Upper lobe of left lung (tissue), 6 donors: ENCODE data around the gene ATXN2L. TPM values are rescaled to one million over a fixed set of nuclear protein-coding genes. Genes with fewer than 3 reads are reported as not detected.

Source experiments
- ATAC-seq, 2 donors: fragments of 200-7000 bp; cut with Tn5 transposase; one replicate each; pipeline ENCODE4 v1.9.1; 2022; ENCODE audit warnings: mild to moderate bottlenecking in 2 of 2, moderate library complexity in 2 of 2; ENCODE audit not compliant: low FRiP score in 2 of 2
- DNase-seq, 2 donors: peaks; one replicate each; pipeline ENCODE4 v3.0.0-alpha.2; 2019 to 2020
- H3K27ac ChIP-seq, 4 donors: fragments of 200-600 bp; sonication (generic); one replicate each; pipeline ENCODE4 v1.5.1; 2016 to 2019
- H3K27me3 ChIP-seq, 4 donors: fragments of 200-600 bp; sonication (generic); one replicate each; pipeline ENCODE4 v1.5.1; 2017 to 2019
- H3K36me3 ChIP-seq, 4 donors: fragments of 200-600 bp; sonication (generic); one replicate each; pipeline ENCODE4 v1.5.1; 2016 to 2019
- H3K4me1 ChIP-seq, 4 donors: fragments of 200-600 bp; sonication (generic); one replicate each; pipeline ENCODE4 v1.5.1; 2018 to 2019
- H3K4me3 ChIP-seq, 4 donors: fragments of 200-600 bp; sonication (generic); one replicate each; pipeline ENCODE4 v1.5.1; 2017 to 2019; ENCODE audit warnings: mild to moderate bottlenecking in 2 of 4, moderate library complexity in 1 of 4
- H3K9me3 ChIP-seq, 4 donors: fragments of 200-600 bp; sonication (generic); one replicate each; pipeline ENCODE4 v1.5.1; 2018 to 2019
- CTCF ChIP-seq, 6 experiments: fragments of 450-650 bp in 4 of 6; fragments of 200-600 bp in 2 of 6; sonication (generic) in 2 of 6; IDR thresholded peaks; one replicate each; pipeline ENCODE4 v1.5.1; 2016 to 2019; ENCODE audit warnings: antibody characterized with exemption in 6 of 6
- EP300 ChIP-seq, 4 donors: sonication (generic); formaldehyde crosslinking; IDR thresholded peaks; one replicate each; pipeline ENCODE4 v1.5.1; 2017; ENCODE audit warnings: antibody characterized with exemption in 4 of 4, control low read depth in 2 of 4
- POLR2A ChIP-seq, 4 donors: fragments of 450-650 bp; IDR thresholded peaks; one replicate each; pipeline ENCODE4 v1.5.1; 2016 to 2017; ENCODE audit warnings: antibody characterized with exemption in 4 of 4, mild to moderate bottlenecking in 2 of 4
- POLR2AphosphoS5 ChIP-seq, 2 donors: sonication (generic); formaldehyde crosslinking; IDR thresholded peaks; one replicate each; pipeline ENCODE4 v1.5.1; 2017; ENCODE audit warnings: antibody characterized with exemption in 2 of 2
- WGBS, 2 donors: methylation state at CpG; one replicate each; pipeline ENCODE4 v1.1.5; 2017 to 2018; 5-methylcytosine and 5-hydroxymethylcytosine counted together
- total RNA-seq, 6 donors: library from RNA; depleted of rRNA in 4 of 6; stranded (reverse); fragments of >200 nt in 4 of 6; gene quantifications; one replicate each; pipeline versions ENCODE4 v1.1.0 to v1.2.1, GENCODE V29; 2016 to 2021
- donor health status: DM: no; HTN: no; CAD: no; lungs with moderate emphysema.
- donor health status: DM: no; HTN: yes; CAD: no; lungs with severe emphysema.

The ATXN2L gene
- total RNA-seq, 6 donors from 2014 or later = 90.9 to 291 (median 128) TPM

- DNase-seq = no peak
- H3K4me3 ChIP-seq = no peak overlapping the region
- ATAC-seq = no peak
Observed at GRCh38 chr16:28858421-28858820, 35.6 kb downstream of the ATXN2L start.

GRCh38 chr16:28859326-28859725 lies 36.5 kb downstream of the ATXN2L start:
- 77 to 88% methylated on average over 4 of the region's 4 CpGs for WGBS, 2 donors

More at GRCh38 chr16:28858421-28858820, 35.6 kb downstream of the ATXN2L start:
- Histone ChIP-seq H3K27ac (peak overlapping the region in 1 of 4 donors; percentile 10), H3K36me3 (no peaks in the 10 kb centered on the region), H3K4me1 (peaks cover 0 to 15% (median 2%) of the 10 kb centered on the region in 4 donors), H3K27me3 (no peaks in the 10 kb centered on the region), H3K9me3 (no peaks in the 10 kb centered on the region)
- WGBS, 2 donors = 89% methylated on average over 8 of the region's 8 CpGs
- TF ChIP-seq POLR2AphosphoS5 (IDR thresholded peaks at IDR 0.05) (no peak), POLR2A (IDR thresholded peaks at IDR 0.05) (no peak), CTCF (IDR thresholded peaks at IDR 0.05) (no peak), EP300 (IDR thresholded peaks at IDR 0.05) (no peak)

GRCh38 chr16:28863929-28864793 lies 41.4 kb downstream of the ATXN2L start:
- H3K27me3 ChIP-seq = no peaks in the 10 kb centered on the region
- peaks cover 9 to 32% (median 23%) of the 10 kb centered on the region in 4 donors for H3K36me3 ChIP-seq
- 5 to 9% methylated on average over 17 to 32 of the region's 42 CpGs for WGBS, 2 donors
- no peak for DNase-seq
- ATAC-seq = peak in 1 of 2 donors; percentile 40
- H3K4me3 ChIP-seq = peak overlapping the region; percentile 86 to 99 (median 96)
- no peaks in the 10 kb centered on the region for H3K9me3 ChIP-seq
- TF ChIP-seq POLR2A (IDR thresholded peaks at IDR 0.05) (no peak), EP300 (IDR thresholded peaks at IDR 0.05) (no peak), POLR2AphosphoS5 (IDR thresholded peaks at IDR 0.05) (no peak), CTCF (IDR thresholded peaks at IDR 0.05) (no peak)
- H3K27ac ChIP-seq = peak overlapping the region; percentile 88 to 97 (median 92)
- H3K4me1 ChIP-seq = peaks cover 11 to 42% (median 15%) of the 10 kb centered on the region in 4 donors

More at GRCh38 chr16:28859326-28859725, 36.5 kb downstream of the ATXN2L start:
- Histone ChIP-seq H3K4me3 (no peak overlapping the region), H3K27me3 (no peaks in the 10 kb centered on the region), H3K4me1 (peaks cover under 1 to 19% (median 5%) of the 10 kb centered on the region in 4 donors), H3K27ac (no peak overlapping the region), H3K36me3 (no peaks in the 10 kb centered on the region), H3K9me3 (no peaks in the 10 kb centered on the region)
- ATAC-seq = no peak
- no peak for DNase-seq
- TF ChIP-seq EP300 (IDR thresholded peaks at IDR 0.05) (no peak), CTCF (IDR thresholded peaks at IDR 0.05) (no peak), POLR2AphosphoS5 (IDR thresholded peaks at IDR 0.05) (no peak)

GRCh38 chr16:28865001-28865688 lies 42.3 kb downstream of the ATXN2L start:
- DNase-seq = no peak
- Histone ChIP-seq H3K4me1 (peaks cover 11 to 42% (median 15%) of the 10 kb centered on the region in 4 donors), H3K4me3 (peak overlapping the region in 2 of 4 donors; percentile 95 to 98), H3K36me3 (peaks cover 17 to 42% (median 33%) of the 10 kb centered on the region in 4 donors), H3K27ac (peak overlapping the region in 3 of 4 donors; percentile 88 to 97 (median 92)), H3K27me3 (no peaks in the 10 kb centered on the region), H3K9me3 (no peaks in the 10 kb centered on the region)
- 82 to 83% methylated on average over 12 of the region's 12 CpGs for WGBS, 2 donors
- no peak for ATAC-seq
- no peak for TF ChIP-seq CTCF (IDR thresholded peaks at IDR 0.05)
- TF ChIP-seq POLR2AphosphoS5 (IDR thresholded peaks at IDR 0.05) = no peak
- no peak for TF ChIP-seq EP300 (IDR thresholded peaks at IDR 0.05)
- TF ChIP-seq POLR2A (IDR thresholded peaks at IDR 0.05) = no peak
